A673 (cell line): Measurements from ENCODE around the gene HIBADH. TPM values are rescaled to one million over a fixed set of nuclear protein-coding genes. Genes with fewer than 3 reads are reported as not detected.
"Not testable (repeated sequence)": the region's sequence is repeated elsewhere in the genome, so short reads cannot be mapped to it uniquely, and the experiment has no call there.

Source experiments
- BruUV-seq: library from RNA; stranded (reverse); fragments of 400-500 nt; replicated peaks from 2 replicates; lab custom pipeline; 2021; lab: Mats Ljungman, UMichigan
- CTCF ChIA-PET: fragments of 300-600 bp; sonication (Branson Sonifier 250); formaldehyde crosslinking; loops from one replicate; lab custom pipeline; 2022; ENCODE audit warnings: antibody characterized with exemption; lab: Charles Lee
- POLR2A ChIA-PET: fragments of 300-600 bp; sonication (Branson Sonifier 250); formaldehyde crosslinking; loops from one replicate; lab custom pipeline; 2022; ENCODE audit warnings: antibody characterized with exemption; ENCODE audit not compliant: low non-redundant PET; lab: Charles Lee
- DNase-seq: peaks from one replicate; pipeline ENCODE4 v3.0.0-alpha.2; 2015; ENCODE audit warnings: low spot score
- H3K27ac ChIP-seq: fragments of 200-600 bp; sonication (generic); 2 replicates; pipeline ENCODE4 v1.5.1; 2016; ENCODE audit warnings: mixed run types, low read depth, mild to moderate bottlenecking, mixed read lengths, antibody characterized with exemption, low read length; ENCODE audit not compliant: poor library complexity, severe bottlenecking
- H3K27me3 ChIP-seq: fragments of 200-600 bp; sonication (generic); replicated peaks from 2 replicates; pipeline ENCODE4 v1.6.1; 2017; ENCODE audit warnings: mixed run types, low read depth, mild to moderate bottlenecking, mixed read lengths, antibody characterized with exemption, low read length; ENCODE audit not compliant: insufficient read depth, poor library complexity
- H3K36me3 ChIP-seq: fragments of 200-600 bp; sonication (generic); 2 replicates; pipeline ENCODE4 v1.6.1; 2016; ENCODE audit warnings: mixed run types, mild to moderate bottlenecking, mixed read lengths, antibody characterized with exemption, low read length; ENCODE audit not compliant: insufficient read depth, poor library complexity, severe bottlenecking
- H3K4me1 ChIP-seq: fragments of 200-600 bp; sonication (generic); 2 replicates; pipeline ENCODE4 v1.6.1; 2017; ENCODE audit warnings: mixed run types, mild to moderate bottlenecking, mixed read lengths, antibody characterized with exemption, low read length; ENCODE audit not compliant: insufficient read depth, poor library complexity, severe bottlenecking
- H3K4me3 ChIP-seq: fragments of 200-600 bp; sonication (generic); 2 replicates; pipeline ENCODE4 v1.5.1; 2016; ENCODE audit warnings: low read depth, mixed run types, mild to moderate bottlenecking, mixed read lengths, low read length; ENCODE audit not compliant: poor library complexity, severe bottlenecking
- H3K9me3 ChIP-seq: fragments of 200-600 bp; sonication (generic); 2 replicates; pipeline ENCODE4 v1.6.1; 2016; ENCODE audit warnings: mixed run types, low read depth, mild to moderate bottlenecking, mixed read lengths, antibody characterized with exemption, low read length; ENCODE audit not compliant: poor library complexity, severe bottlenecking
- EZH2 ChIP-seq: fragments of 200-600 bp; sonication (generic); IDR thresholded peaks from 2 replicates; pipeline ENCODE4 v1.6.1; 2017; ENCODE audit warnings: borderline replicate concordance, low read depth, mild to moderate bottlenecking, mixed read lengths, antibody characterized with exemption, low read length; ENCODE audit not compliant: poor library complexity, severe bottlenecking
- intact Hi-C: fragments of 100-400 bp; cut with micrococcal nuclease; formaldehyde crosslinking; loops from one replicate; pipeline ENCODE4 v1.10.0; 2022; ENCODE audit not compliant: unreplicated experiment
- total RNA-seq: library from RNA; stranded (reverse); gene quantifications from 2 replicates; pipeline ENCODE4 v1.2.3, GENCODE V29; 2021
- TF ChIP-seq, protein P1 (sequence below): fragments of 300-800, 200-600 bp; sonication (generic); conservative IDR thresholded peaks from 2 replicates; pipeline ENCODE4 v1.5.1; 2017; ENCODE audit warnings: low read depth, mild to moderate bottlenecking, antibody characterized with exemption, low read length, moderate library complexity, mixed read lengths

Gene HIBADH
- total RNA-seq, 1 experiment from 2014 or later: 10.2 TPM

- DNase-seq: no peak
- H3K27me3 ChIP-seq: no peaks in the 10 kb centered on the region
- H3K36me3 ChIP-seq: no peaks in the 10 kb centered on the region
- ChIA-PET POLR2A (no interaction called here), CTCF (no interaction called here)
- TF ChIP-seq, protein P1, sequence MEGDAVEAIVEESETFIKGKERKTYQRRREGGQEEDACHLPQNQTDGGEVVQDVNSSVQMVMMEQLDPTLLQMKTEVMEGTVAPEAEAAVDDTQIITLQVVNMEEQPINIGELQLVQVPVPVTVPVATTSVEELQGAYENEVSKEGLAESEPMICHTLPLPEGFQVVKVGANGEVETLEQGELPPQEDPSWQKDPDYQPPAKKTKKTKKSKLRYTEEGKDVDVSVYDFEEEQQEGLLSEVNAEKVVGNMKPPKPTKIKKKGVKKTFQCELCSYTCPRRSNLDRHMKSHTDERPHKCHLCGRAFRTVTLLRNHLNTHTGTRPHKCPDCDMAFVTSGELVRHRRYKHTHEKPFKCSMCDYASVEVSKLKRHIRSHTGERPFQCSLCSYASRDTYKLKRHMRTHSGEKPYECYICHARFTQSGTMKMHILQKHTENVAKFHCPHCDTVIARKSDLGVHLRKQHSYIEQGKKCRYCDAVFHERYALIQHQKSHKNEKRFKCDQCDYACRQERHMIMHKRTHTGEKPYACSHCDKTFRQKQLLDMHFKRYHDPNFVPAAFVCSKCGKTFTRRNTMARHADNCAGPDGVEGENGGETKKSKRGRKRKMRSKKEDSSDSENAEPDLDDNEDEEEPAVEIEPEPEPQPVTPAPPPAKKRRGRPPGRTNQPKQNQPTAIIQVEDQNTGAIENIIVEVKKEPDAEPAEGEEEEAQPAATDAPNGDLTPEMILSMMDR: no peak
- TF ChIP-seq EZH2: no peak
- H3K9me3 ChIP-seq: no peaks in the 10 kb centered on the region
- intact Hi-C loops: no loop called here
- no peak overlapping the region for H3K4me3 ChIP-seq
- no TSS peak for BruUV-seq
- no peak overlapping the region for H3K27ac ChIP-seq
- H3K4me1 ChIP-seq: peaks cover 11% of the 10 kb centered on the region
Measured at GRCh38 chr7:27640884-27641574, 21.7 kb downstream of the HIBADH start.

DNA sequence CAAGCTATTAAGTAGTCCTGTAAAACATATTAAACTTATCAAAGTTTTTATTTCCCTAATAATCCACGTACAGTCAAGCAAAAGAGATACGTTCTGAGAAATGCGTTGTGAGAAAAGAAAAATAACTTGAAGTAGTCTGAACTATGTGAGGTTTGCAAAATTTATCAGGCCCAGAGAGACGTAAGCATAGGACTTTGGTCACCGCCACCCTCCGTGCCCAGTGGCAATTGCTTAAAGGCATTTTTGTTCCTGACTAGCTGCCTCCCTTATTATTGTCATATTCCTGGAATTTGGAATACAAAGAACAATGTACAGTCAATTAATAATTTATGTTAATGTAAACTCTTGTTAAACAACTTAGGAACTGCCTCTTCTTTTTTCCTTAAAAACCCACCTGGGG, 22.8 kb downstream of the HIBADH start:
- BruUV-seq: no TSS peak
- ChIA-PET CTCF (no interaction called here), POLR2A (no interaction called here)
- TF ChIP-seq, protein P1: no peak
- no peak for TF ChIP-seq EZH2
- intact Hi-C loops: no loop called here
- Histone ChIP-seq H3K4me1 (peaks cover 11% of the 10 kb centered on the region), H3K4me3 (no peak overlapping the region), H3K36me3 (no peaks in the 10 kb centered on the region), H3K27me3 (no peaks in the 10 kb centered on the region), H3K27ac (no peak overlapping the region), H3K9me3 (no peaks in the 10 kb centered on the region)
- DNase-seq: no peak

GRCh38 chr7:27639048-27639447, 23.6 kb downstream of the HIBADH start:
- H3K9me3 ChIP-seq, H3K36me3 ChIP-seq, H3K4me3 ChIP-seq, H3K27me3 ChIP-seq, CTCF ChIA-PET, DNase-seq, BruUV-seq, POLR2A ChIA-PET, intact Hi-C loops, H3K27ac ChIP-seq: not testable (repeated sequence)
- H3K4me1 ChIP-seq: peaks cover 11% of the 10 kb centered on the region
